Measurements from ENCODE around the gene KRTAP10-2.
"Not testable (repeated sequence)": the region's sequence is repeated elsewhere in the genome, so short reads cannot be mapped to it uniquely, and the experiment has no call there.

The KRTAP10-2 gene

DNA sequence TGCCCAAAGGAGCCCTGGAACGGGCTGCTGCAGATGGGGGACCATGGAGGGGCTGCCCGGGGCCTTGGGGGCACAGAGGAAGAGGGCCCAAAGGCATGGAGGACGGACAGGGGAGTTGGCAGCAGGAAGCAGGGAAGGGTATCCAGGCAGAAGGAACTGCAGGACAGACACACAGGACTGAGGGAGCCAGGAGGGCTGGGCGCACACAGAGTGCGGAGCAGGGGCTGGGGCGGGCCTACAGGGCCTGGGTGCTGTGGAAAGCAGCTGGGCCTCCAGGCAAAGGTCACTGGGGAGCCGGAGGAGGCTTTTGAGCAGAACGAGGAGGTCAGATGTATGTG, 39.4 kb downstream of the KRTAP10-2 start:
- DNase-seq = no peak

DNA sequence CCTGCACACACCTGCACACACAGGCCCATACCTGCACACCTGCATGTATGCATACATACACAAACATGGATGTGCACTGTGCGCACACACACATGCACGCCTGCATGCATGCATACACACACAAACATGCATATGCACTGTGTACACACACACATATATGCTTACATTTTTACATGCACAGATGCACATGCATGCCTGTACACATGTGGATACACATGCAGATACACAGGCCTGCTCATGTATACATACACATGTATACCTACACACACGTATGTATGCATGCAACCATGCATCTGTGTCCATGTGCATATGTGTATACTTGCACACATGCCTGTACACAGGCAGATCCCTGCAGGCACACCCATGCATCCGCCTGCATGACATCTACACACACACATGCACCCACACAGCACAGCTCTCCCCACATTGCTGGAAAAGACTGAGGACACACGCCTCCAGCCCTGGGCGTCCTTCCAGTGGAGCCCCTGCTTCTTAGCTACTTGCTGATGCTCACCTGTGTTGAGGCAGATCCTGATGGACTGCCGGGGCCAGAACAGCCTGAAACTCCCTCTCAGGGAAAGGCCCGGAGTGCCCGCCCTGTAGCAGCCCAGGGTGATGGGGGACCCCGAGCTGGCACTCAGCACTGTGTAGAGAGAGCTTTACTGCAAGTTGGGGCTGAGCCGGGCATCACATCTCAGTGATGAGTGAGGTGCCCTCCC, 39.9 kb downstream of the KRTAP10-2 start:
- no peak for DNase-seq

DNA sequence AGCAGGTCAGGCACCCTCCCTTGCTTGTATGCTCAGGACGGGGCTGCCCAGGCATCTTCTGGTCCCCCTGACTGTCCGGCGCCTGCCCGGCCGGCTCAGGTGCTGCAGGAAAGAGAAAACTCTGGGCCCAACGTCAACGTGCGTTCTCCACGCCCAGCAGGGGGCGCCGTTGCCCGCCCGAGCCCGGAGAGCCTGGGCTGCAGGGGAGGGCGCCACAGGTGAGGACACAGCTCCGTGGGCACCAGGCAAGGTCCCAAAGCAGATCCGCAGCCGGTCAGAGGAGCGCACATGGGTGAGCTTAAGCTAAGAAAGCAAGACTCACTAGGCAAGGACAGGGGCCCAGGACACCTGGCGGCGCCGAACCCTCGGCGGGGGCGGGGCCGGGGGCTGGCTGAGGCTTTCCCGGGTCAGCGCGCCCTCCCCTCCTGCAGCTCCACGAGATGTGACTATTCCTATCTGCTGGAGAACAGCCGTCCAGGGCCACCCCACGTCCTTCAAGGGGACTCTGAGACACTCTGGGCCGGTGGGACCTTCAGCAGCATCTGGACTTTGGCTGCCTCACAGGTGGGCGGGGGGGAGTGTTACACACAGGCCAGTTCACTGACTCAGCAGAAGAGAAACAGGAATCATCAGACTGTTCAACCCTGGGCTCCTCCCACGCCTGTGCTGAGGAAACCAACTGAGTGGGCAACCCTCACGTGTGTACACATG, 40.6 kb downstream of the KRTAP10-2 start:
- DNase-seq = no peak

DNA sequence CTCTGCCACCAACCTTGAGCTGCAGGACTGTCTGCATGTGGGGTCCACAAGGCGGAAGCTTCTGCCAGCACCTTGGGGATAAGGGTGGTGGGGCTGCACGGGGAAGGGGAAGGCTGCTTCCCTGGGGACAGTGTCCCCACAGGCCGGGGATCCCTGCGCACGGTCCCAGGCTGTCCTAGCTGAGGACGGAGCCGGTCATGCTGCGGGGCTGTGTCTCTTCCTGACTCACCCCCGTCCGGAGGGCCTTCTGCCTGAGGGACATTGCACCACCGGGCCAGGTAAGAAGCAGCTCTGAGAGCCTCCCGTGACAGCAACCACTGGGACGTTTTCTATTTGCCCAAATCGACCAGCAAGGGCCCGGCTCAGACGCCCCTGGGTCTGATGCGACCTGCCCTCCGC, 41.2 kb downstream of the KRTAP10-2 start:
- no peak for DNase-seq

DNA sequence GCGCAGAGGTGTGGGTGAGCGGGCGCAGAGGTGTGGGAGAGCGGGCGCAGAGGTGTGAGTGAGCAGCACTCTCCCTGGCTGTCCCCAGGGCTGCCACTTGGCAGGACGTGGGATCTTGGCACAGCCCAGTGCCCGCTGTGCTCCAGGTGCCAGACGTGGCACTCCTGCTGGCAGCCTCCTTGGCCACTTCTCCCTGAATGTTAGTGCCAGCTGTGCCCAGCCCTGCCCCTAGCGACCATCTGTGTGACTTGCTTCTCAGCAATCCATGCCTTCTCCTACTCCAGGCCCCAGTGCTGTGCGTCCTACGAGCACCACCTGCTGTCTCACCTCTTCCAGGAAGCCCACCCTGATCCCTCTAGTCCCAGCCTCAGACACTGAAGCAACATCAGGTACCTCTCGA, 41.8 kb downstream of the KRTAP10-2 start:
- no peak for DNase-seq

DNA sequence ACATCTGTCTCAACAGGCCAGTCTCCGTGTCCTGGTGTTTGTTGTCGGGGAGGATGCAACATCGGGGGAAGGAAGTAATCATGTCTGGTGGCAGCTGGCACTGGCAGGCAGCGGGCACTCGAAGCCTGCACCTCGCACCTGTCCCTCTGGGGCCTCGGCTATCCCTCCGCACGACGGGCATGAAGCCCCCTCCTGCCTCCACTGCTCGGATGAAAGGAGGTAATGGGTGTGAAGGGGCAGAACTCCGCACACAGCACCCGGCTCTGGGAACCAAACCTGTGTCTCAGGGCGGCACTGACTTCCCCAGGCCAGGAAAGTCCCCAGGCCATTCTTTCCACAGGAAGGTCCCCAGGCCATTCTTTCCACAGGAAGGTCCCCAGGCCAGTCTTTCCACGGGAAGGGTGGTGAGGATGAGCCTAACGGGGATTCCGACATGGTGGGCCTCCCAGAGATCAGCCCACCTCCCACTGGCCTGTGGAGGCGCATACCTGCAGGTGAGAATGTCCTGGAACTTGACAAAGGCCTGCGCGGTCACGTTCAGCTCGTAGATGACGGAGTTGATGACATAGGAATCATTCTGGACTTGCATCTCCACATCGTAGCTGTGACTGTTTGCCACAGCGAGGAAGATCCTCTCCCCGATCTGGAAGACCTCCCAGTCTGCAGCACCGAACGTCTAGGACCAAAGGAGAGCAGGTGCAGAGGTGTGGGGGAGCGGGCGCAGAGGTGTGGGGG, 42.4 kb downstream of the KRTAP10-2 start:
- no peak for DNase-seq

DNA sequence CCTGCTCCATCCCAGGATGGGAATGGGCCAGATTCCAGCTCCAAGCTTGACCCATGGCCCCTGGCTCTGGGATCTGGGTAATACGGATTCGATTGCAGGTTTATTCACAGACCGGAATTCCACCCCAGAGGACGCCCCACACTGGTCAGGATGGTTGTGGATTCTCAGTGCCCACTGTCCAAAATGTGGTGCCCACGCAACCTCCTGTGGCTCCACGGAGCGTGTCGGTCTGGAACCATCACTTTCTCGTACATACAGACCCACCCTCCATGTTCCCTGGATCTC, 42.9 kb downstream of the KRTAP10-2 start:
- no peak for DNase-seq

DNA sequence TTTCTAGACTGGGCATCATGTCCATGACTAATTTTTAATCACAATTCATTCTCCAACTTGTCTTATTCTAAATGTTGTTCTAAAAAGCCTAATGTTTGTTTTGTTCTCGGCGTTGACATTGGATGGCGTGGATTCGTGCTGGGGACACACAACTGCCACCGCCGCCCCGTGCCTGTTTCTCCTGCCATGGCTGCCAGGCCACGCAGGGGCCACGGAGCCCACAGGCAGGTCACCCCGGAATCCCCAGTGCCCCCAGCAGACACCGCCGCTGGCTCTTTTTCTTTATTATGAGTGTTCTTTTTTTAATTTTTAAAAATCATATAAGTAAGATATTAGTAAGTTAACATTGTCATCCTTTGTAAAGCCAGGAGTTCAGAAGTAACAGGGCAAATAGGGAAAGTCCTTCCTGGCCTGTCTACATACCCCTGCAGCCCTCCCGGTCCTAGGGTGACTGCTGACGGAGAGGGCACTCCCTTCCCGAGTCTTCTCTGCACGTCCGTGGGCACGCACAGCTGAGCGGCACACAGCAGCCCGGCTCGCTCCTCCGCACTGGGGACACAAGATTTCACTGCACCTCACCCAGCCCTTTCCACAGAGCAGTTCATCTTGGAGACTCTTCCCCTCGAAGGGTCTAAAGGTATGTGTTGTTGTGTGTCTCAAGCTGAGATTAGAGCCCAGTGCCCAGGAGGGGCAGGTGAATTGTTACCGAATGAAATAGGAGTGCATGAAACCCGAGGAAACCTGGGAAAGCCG, 43.5 kb downstream of the KRTAP10-2 start:
- no peak for DNase-seq

DNA sequence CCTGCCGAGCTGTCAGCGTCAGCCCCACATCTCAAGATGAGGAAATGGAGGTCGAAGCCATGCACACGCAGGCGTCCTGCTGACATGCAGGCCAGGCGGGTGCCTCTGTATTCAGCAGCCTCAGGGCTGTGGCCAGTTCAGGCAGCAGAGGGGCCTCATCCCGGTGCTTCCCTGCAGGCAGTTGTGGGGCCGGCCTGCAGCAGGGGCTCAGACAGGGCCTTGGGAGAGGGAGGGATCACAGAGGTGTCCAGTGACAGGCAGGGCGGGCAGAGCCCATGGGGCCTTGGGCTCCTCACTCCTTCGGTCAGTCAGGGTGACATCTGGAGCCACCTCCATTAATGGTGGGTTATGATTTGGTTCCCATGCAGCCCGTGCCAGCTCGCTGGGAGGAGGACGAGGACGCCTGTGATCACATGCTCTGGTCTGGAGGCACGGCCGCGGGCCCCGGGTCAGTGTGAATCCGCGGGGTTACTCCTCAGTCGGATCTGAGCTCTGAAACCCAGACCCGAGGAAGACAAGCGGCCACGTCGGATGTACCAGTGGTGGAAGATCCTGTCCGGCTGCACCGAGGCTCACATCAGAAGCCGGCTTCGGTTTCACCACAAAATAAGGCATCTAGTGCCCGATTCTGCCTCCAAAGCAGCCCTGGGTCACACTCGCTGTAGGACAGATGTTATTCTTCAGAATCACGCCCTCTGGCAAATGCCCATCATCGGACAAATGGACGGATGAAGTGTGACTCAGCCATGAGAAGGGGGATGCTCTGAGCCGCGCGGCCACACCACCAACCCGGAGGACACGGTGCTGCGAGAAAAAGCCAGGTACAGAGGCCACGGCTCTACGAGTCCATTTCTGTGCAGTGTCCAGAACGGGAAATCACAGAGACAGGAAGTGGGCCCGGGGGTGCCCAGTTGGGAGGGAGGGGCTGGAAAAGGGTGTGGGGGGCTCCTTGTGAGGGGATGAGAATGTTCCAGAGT, 44.7 kb downstream of the KRTAP10-2 start:
- DNase-seq = no peak

DNA sequence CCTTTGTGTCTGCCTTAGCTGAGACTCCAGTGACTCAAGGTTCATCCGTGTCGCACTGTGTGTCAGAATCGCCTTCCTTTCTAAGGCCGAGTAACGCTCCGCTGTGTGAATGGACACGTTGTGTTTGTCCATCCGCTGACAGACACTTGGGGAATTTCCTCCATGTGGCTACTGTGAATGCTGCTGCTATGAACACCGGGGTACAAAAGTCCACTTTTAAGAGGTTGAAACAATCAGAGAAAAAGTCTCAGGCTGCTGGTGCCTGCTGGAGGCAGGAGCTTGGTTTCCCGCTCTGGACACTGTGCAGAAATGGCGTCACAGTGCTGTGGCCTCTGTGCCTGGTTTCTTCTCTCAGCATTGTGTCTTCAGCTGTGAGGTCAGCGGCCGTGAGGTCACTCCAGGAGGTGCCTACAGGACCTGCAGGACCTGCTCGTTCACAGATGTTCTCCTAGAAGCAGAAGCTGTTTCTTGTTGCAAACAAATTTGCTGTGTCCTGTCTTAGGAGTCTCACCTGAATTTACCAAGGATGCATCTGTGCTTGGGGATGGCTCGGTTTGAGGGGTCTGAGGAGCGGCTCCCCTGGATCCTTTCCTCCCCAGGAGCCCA, 45.5 kb downstream of the KRTAP10-2 start:
- no peak for DNase-seq

DNA sequence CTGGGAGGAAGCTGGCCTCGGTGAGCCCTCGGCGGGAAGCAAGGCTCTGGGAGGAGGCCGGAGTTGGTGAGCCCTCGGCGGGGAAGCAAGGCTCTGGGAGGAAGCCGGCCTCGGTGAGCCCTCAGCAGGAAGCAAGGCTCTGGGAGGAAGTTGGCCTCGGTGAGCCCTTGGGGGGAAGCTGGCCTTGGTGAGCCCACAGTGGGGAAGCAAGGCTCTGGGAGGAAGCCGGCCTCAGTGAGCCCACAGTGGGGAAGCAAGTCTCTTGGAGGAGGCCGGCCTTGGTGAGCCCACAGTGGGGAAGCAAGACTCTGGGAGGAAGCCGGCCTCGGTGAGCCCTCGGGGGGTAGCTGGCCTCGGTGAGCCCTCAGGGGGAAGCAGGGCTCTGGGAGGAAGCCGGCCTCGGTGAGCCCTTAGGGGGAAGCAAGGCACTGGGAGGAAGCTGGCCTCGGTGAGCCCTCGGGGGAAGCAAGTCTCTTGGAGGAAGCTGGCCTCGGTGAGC, 47.4 kb downstream of the KRTAP10-2 start:
- DNase-seq = no peak

DNA sequence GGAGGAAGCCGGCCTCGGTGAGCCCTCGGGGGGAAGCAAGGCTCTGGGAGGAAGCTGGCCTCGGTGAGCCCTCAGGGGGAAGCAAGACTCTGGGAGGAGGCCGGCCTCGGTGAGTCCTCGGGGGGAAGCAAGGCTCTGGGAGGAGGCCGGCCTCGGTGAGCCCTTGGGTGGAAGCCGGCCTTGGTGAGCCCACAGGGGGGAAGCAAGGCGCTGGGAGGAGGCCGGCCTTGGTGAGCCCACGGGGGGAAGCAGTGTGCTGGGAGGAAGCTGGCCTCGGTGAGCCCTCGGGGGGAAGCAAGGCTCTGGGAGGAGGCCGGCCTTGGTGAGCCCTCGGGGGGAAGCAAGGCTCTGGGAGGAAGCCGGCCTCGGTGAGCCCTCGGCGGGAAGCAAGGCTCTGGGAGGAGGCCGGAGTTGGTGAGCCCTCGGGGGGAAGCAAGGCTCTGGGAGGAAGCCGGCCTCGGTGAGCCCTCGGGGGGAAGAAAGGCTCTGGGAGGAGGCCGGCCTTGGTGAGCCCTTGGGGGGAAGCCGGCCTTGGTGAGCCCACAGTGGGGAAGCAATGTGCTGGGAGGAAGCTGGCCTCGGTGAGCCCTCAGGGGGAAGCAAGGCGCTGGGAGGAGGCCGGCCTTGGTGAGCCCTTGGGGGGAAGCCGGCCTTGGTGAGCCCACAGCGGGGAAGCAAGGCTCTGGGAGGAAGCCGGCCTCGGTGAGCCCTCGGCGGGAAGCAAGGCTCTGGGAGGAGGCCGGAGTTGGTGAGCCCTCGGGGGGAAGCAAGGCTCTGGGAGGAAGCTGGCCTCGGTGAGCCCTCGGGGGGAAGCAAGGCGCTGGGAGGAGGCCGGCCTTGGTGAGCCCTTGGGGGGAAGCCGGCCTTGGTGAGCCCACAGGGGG, 48.1 kb downstream of the KRTAP10-2 start:
- DNase-seq = not testable (repeated sequence)

DNA sequence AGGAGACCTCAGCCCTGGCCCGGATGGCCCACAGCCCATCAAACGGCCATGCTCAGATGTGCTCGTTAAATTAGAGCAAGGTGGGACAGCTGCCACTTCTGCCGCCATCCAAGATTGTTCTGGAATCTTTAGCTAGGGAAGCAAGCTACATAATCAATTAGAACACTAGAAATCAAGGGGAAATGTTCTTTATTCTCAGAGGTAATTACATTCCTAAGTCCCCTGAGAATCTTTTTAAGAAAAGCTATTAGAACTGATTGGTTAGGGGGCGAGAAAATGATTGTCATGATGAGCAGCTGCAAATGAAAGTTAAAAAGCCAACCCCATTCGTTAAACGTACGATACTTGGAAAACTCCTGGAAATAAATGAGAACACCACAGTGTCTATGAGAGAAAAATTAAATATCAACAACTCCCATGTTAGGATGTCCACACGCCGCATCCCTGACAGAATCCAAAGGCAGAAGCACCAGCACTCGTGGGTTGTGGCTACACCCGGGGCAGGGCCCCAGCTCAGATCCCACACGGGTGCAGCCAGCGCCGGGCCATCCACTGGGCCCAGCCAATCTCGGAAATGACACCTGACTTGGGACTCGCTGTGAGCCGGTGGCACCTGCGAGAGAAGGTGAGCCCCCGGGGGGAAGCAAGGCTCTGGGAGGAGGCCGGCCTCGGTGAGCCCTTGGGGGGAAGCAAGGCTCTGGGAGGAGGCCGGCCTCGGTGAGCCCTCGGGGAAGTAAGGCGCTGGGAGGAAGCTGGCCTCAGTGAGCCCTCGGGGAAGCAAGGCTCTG, 48.9 kb downstream of the KRTAP10-2 start:
- no peak for DNase-seq
